Caco-2 (cell line): Measurements from ENCODE around the gene SLC35E1. TPM values are rescaled to one million over a fixed set of nuclear protein-coding genes. Genes with fewer than 3 reads are reported as not detected.

Experiments used
- BruUV-seq: library from RNA; stranded (reverse); fragments of 400-500 nt; replicated peaks from 2 replicates; lab custom pipeline; 2021; lab: Mats Ljungman, UMichigan
- CTCF ChIA-PET: fragments of 300-600 bp; sonication (Branson Sonifier 250); formaldehyde crosslinking; loops from one replicate; lab custom pipeline; 2022; ENCODE audit warnings: antibody characterized with exemption; lab: Charles Lee
- POLR2A ChIA-PET: fragments of 300-600 bp; sonication (Branson Sonifier 250); formaldehyde crosslinking; loops from one replicate; lab custom pipeline; 2022; ENCODE audit warnings: antibody characterized with exemption; lab: Charles Lee
- DNase-seq, 2 experiments: peaks; one replicate each; pipeline versions ENCODE4 v3.0.0 to v3.0.0-alpha.2; 2020 to 2022
- H3K27me3 ChIP-seq: replicated peaks from 2 replicates; pipeline ENCODE4 v1.6.0; 2011; ENCODE audit warnings: low read length; ENCODE audit not compliant: control insufficient read depth, insufficient read depth
- H3K36me3 ChIP-seq: 2 replicates; pipeline ENCODE4 v1.5.1; 2011; ENCODE audit warnings: low read length; ENCODE audit not compliant: control insufficient read depth, insufficient read depth
- H3K4me1 ChIP-seq: fragments of 250-450 bp; sonication (Bioruptor Pico); 2 replicates; pipeline ENCODE4 v1.5.1; 2020; ENCODE audit warnings: mild to moderate bottlenecking
- H3K4me3 ChIP-seq: 2 replicates; pipeline ENCODE4 v1.5.1; 2011; ENCODE audit warnings: low read depth, mild to moderate bottlenecking, control low read depth, low read length
- H3K9me3 ChIP-seq: fragments of 250-450 bp; sonication (Bioruptor Pico); 2 replicates; pipeline ENCODE4 v1.5.1; 2020; ENCODE audit warnings: mild to moderate bottlenecking, moderate library complexity
- H3K27ac Mint-ChIP-seq: one replicate; pipeline ENCODE4 v1.8.0; 2022; ENCODE audit warnings: mixed read lengths; ENCODE audit not compliant: unreplicated experiment
- H3K27me3 Mint-ChIP-seq: one replicate; pipeline ENCODE4 v1.8.0; 2022; ENCODE audit warnings: mixed read lengths; ENCODE audit not compliant: insufficient read depth, unreplicated experiment
- H3K36me3 Mint-ChIP-seq: one replicate; pipeline ENCODE4 v1.8.0; 2022; ENCODE audit warnings: mild to moderate bottlenecking, mixed read lengths; ENCODE audit not compliant: insufficient read depth, unreplicated experiment
- H3K4me1 Mint-ChIP-seq: one replicate; pipeline ENCODE4 v1.8.0; 2022; ENCODE audit warnings: low read depth, mixed read lengths; ENCODE audit not compliant: unreplicated experiment
- H3K4me3 Mint-ChIP-seq: one replicate; pipeline ENCODE4 v1.8.0; 2022; ENCODE audit warnings: mild to moderate bottlenecking, moderate library complexity, mixed read lengths; ENCODE audit not compliant: unreplicated experiment
- H3K9me3 Mint-ChIP-seq: one replicate; pipeline ENCODE4 v1.8.0; 2022; ENCODE audit warnings: mixed read lengths; ENCODE audit not compliant: unreplicated experiment
- CTCF ChIP-seq, 2 experiments: fragments of 200-600 bp in 1 of 2; IDR thresholded peaks; 1 replicate in 1 of 2; 2 replicates in 1 of 2; pipeline versions ENCODE4 v1.5.1 to v1.8.0; 2011 to 2022; ENCODE audit warnings: antibody characterized with exemption in 1 of 2, control low read depth in 1 of 2, inconsistent platforms in 1 of 2, low read depth in 1 of 2, low read length in 1 of 2, mild to moderate bottlenecking in 1 of 2, moderate library complexity in 1 of 2; ENCODE audit not compliant: insufficient read depth in 1 of 2, severe bottlenecking in 1 of 2, unreplicated experiment in 1 of 2
- intact Hi-C: fragments of 100-400 bp; cut with micrococcal nuclease; formaldehyde crosslinking; loops from one replicate; pipeline ENCODE4 v1.10.0; 2022; ENCODE audit not compliant: unreplicated experiment
- total RNA-seq: library from RNA; stranded (reverse); gene quantifications from 2 replicates; pipeline ENCODE4 v1.2.3, GENCODE V29; 2022

SLC35E1 gene
- total RNA-seq, 1 experiment from 2014 or later: 37.9 TPM

DNA sequence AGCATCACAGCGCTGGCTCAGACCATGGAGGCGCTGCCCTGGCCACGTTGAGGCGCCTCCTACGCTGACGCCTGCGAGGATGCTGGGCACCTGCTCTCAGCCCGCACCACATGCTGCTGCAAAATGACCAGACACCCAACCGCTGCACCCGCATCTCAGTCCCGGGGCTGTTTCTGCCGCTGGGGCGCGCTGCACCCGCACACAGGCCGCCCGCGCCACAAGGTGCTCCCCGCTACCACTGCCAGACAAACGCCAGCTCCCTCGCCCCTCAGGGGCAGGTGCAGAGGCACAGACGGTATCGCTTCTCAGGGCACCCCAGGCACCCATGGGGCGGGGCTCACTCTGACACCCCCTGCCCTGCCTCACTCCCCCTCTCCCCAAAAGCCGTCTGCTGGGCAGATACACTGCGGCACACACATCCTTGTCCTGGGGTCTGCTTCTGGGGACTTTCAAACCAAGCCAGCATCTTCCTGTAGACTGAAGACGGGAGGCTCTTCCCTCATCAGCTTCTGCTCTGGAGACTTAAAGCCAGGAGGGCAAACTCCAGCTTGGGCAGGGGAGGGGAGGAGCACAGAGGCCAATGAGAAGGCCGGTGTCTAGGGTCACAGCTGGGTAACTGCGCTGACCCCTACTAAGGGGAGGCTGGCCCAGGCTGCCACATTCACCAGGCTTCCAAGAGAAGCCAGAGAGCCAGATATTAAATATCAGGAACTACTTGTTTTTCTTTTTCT is 46.3 kb downstream of the SLC35E1 start:
- DNase-seq: no peak
- Mint-ChIP-seq H3K4me3 (no peak overlapping the region), H3K27ac (no peak overlapping the region), H3K4me1 (no peaks in the 10 kb centered on the region), H3K36me3 (peaks cover 97% of the 10 kb centered on the region), H3K9me3 (no peaks in the 10 kb centered on the region), H3K27me3 (no peaks in the 10 kb centered on the region)
- Histone ChIP-seq H3K36me3 (peaks cover 7% of the 10 kb centered on the region; the same call in 1 of the 2 replicates), H3K4me1 (no peaks in the 10 kb centered on the region), H3K4me3 (no peak overlapping the region), H3K9me3 (no peaks in the 10 kb centered on the region), H3K27me3 (no peaks in the 10 kb centered on the region)
- BruUV-seq: no TSS peak
- no peak for TF ChIP-seq CTCF (IDR thresholded peaks at IDR 0.05; ENCODE audit: insufficient read depth in 1 of 2, low read depth in 1 of 2, low read length in 1 of 2, severe bottlenecking in 1 of 2, unreplicated experiment in 1 of 2)
- POLR2A ChIA-PET: no interaction called here
- intact Hi-C loops: no loop called here
- CTCF ChIA-PET: no interaction called here

DNA sequence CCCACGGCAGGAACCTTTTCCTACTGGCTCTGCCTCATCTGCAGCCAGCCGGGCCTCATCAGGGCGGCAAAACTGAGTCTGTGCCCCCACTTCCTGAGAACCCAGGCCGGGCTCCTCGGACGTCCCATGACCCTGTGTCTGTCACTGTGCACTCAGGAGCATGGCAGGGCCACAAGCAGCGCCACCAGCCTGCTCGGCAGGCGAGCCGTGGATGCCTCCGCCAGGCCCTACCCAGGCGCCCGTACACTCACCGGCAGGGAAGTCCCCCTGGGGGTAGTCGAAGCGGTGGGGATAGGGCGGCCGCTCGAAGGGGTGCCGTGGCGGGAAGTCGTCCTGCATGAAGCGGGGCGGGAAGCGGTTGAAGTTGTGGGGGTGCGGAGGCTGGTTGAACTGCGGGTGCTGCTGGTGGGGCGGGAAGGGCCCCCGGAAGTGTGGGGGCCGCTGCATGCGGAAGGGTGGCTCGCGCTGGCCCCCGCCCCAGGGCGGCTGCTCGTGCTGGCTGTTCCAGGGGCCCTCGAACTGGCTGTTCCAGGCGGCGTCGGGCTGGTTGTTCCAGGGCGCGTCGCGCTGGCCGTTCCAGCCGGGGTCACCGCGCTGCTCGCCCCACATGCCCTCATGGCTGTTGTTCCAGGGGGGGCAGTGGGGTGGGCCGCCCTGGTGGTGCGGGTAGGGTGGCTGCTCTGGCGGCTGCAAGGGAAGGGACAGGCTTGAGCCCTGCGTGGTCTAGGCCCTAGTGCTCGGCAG is 47.1 kb downstream of the SLC35E1 start:
- peaks cover 97% of the 10 kb centered on the region for H3K36me3 Mint-ChIP-seq
- no peak overlapping the region for H3K4me3 ChIP-seq
- H3K27me3 Mint-ChIP-seq: no peaks in the 10 kb centered on the region
- BruUV-seq: no TSS peak
- H3K27me3 ChIP-seq: no peaks in the 10 kb centered on the region
- no peak for DNase-seq
- intact Hi-C loops: no loop called here
- H3K36me3 ChIP-seq: peaks cover 7% of the 10 kb centered on the region; the same call in 1 of the 2 replicates
- TF ChIP-seq CTCF (IDR thresholded peaks at IDR 0.05; ENCODE audit: insufficient read depth in 1 of 2, low read depth in 1 of 2, low read length in 1 of 2, severe bottlenecking in 1 of 2, unreplicated experiment in 1 of 2): no peak
- H3K4me1 ChIP-seq: no peaks in the 10 kb centered on the region
- CTCF ChIA-PET: no interaction called here
- no peaks in the 10 kb centered on the region for H3K9me3 Mint-ChIP-seq
- H3K9me3 ChIP-seq: no peaks in the 10 kb centered on the region
- H3K4me3 Mint-ChIP-seq: no peak overlapping the region
- no peaks in the 10 kb centered on the region for H3K4me1 Mint-ChIP-seq
- H3K27ac Mint-ChIP-seq: no peak overlapping the region
- POLR2A ChIA-PET: interaction anchor here (0.5 kb wide), 1 partner anchor 47 kb away, joined by 3 read pairs; the partner anchor contains the start of gene SLC35E1

GRCh38 chr19:16522559-16523377 is 49.4 kb downstream of the SLC35E1 start:
- no peak for TF ChIP-seq CTCF (IDR thresholded peaks at IDR 0.05; ENCODE audit: insufficient read depth in 1 of 2, low read depth in 1 of 2, low read length in 1 of 2, severe bottlenecking in 1 of 2, unreplicated experiment in 1 of 2)
- Mint-ChIP-seq H3K4me1 (no peaks in the 10 kb centered on the region), H3K9me3 (no peaks in the 10 kb centered on the region), H3K27me3 (no peaks in the 10 kb centered on the region), H3K36me3 (peaks cover 95% of the 10 kb centered on the region), H3K27ac (no peak overlapping the region), H3K4me3 (no peak overlapping the region)
- Histone ChIP-seq H3K4me1 (no peaks in the 10 kb centered on the region), H3K36me3 (peaks cover 9% of the 10 kb centered on the region; the same call in 1 of the 2 replicates), H3K4me3 (no peak overlapping the region), H3K27me3 (no peaks in the 10 kb centered on the region), H3K9me3 (no peaks in the 10 kb centered on the region)
- ChIA-PET CTCF (no interaction called here), POLR2A (no interaction called here)
- intact Hi-C loops: no loop called here
- BruUV-seq: no TSS peak
- no peak for DNase-seq
